Activated CD4-positive, alpha-beta T cell treated with anti-CD3 and anti-CD28 coated beads, Interleukin-2, amount 10 ng/mL, durations not matched to agents 7 days and 5 days (primary cell): ENCODE results near the gene AP1B1. TPM values are rescaled to one million over a fixed set of nuclear protein-coding genes. Genes with fewer than 3 reads are reported as not detected.

Experiments
- CTCF ChIA-PET: fragments of 350-600 bp; sonication (Branson Sonifier 250); formaldehyde crosslinking; loops from one replicate; lab custom pipeline; 2021; ENCODE audit warnings: antibody characterized with exemption; lab: Charles Lee
- POLR2A ChIA-PET: fragments of 350-600 bp; sonication (Branson Sonifier 250); formaldehyde crosslinking; loops from one replicate; lab custom pipeline; 2021; ENCODE audit warnings: antibody characterized with exemption; lab: Charles Lee
- DNase-seq: peaks from one replicate; pipeline ENCODE4 v3.0.0-alpha.2; 2020
- H3K27ac Mint-ChIP-seq: one replicate; pipeline ENCODE4 v1.8.0; 2021; ENCODE audit warnings: mild to moderate bottlenecking, moderate library complexity, mixed read lengths
- H3K27me3 Mint-ChIP-seq: one replicate; pipeline ENCODE4 v1.8.0; 2021; ENCODE audit warnings: mixed read lengths
- H3K36me3 Mint-ChIP-seq: one replicate; pipeline ENCODE4 v1.8.0; 2021; ENCODE audit warnings: low read depth, mixed read lengths
- H3K4me1 Mint-ChIP-seq: one replicate; pipeline ENCODE4 v1.8.0; 2021; ENCODE audit warnings: mixed read lengths
- H3K4me3 Mint-ChIP-seq: one replicate; pipeline ENCODE4 v1.8.0; 2021; ENCODE audit warnings: mild to moderate bottlenecking, moderate library complexity, mixed read lengths
- H3K9me3 Mint-ChIP-seq: one replicate; pipeline ENCODE4 v1.8.0; 2021; ENCODE audit warnings: mixed read lengths
- total RNA-seq, 2 experiments: library from RNA; stranded (reverse); gene quantifications; one replicate each; pipeline ENCODE4 v1.2.3, GENCODE V29; 2021

The AP1B1 gene
- total RNA-seq, 2 experiments from 2014 or later = 74.8 to 78.0 TPM

GRCh38 chr22:29305836-29306174, 82.6 kb downstream of the AP1B1 start:
- Mint-ChIP-seq H3K4me1 (peaks cover 32% of the 10 kb centered on the region), H3K36me3 (peaks cover 6% of the 10 kb centered on the region), H3K4me3 (peak overlapping the region; percentile 65), H3K9me3 (no peaks in the 10 kb centered on the region), H3K27ac (peak overlapping the region; percentile 50), H3K27me3 (peaks cover 21% of the 10 kb centered on the region)
- no peak for DNase-seq
- ChIA-PET CTCF (interaction anchor here (0.7 kb wide), 1 partner anchor 13 kb away, joined by 3 read pairs; no protein-coding TSS in a partner anchor), POLR2A (no interaction called here)

GRCh38 chr22:29302681-29303465, 85.5 kb downstream of the AP1B1 start:
- Mint-ChIP-seq H3K27me3 (peaks cover 21% of the 10 kb centered on the region), H3K27ac (no peak overlapping the region), H3K9me3 (no peaks in the 10 kb centered on the region), H3K4me1 (peaks cover 19% of the 10 kb centered on the region), H3K36me3 (peaks cover 24% of the 10 kb centered on the region), H3K4me3 (no peak overlapping the region)
- ChIA-PET POLR2A (no interaction called here), CTCF (interaction anchor here (0.5 to 3.6 kb wide), 4 partner anchors 10 to 527 kb away, joined by 3 to 24 read pairs (median 4); no protein-coding TSS in a partner anchor)
- DNase-seq = no peak

GRCh38 chr22:29302402-29302680, 86.0 kb downstream of the AP1B1 start:
- peaks cover 15% of the 10 kb centered on the region for H3K4me1 Mint-ChIP-seq
- peaks cover 29% of the 10 kb centered on the region for H3K36me3 Mint-ChIP-seq
- peaks cover 18% of the 10 kb centered on the region for H3K27me3 Mint-ChIP-seq
- no peak overlapping the region for H3K4me3 Mint-ChIP-seq
- no peak for DNase-seq
- POLR2A ChIA-PET = no interaction called here
- CTCF ChIA-PET = interaction anchor here (1.2 to 3.6 kb wide), 3 partner anchors 9 to 57 kb away, joined by 3 to 24 read pairs (median 4); no protein-coding TSS in a partner anchor
- no peak overlapping the region for H3K27ac Mint-ChIP-seq
- no peaks in the 10 kb centered on the region for H3K9me3 Mint-ChIP-seq

- POLR2A ChIA-PET = no interaction called here
- no peak overlapping the region for H3K4me3 Mint-ChIP-seq
- peaks cover 34% of the 10 kb centered on the region for H3K36me3 Mint-ChIP-seq
- H3K27me3 Mint-ChIP-seq = peaks cover 17% of the 10 kb centered on the region
- CTCF ChIA-PET = interaction anchor here (1.6 to 3.6 kb wide), 2 partner anchors 9 to 11 kb away, joined by 4 to 24 read pairs; no protein-coding TSS in a partner anchor
- peak overlapping the region; percentile 54 for H3K27ac Mint-ChIP-seq
- H3K4me1 Mint-ChIP-seq = peaks cover 14% of the 10 kb centered on the region
- DNase-seq = no peak
- H3K9me3 Mint-ChIP-seq = no peaks in the 10 kb centered on the region
Measured at GRCh38 chr22:29301716-29302401, 86.5 kb downstream of the AP1B1 start.

GRCh38 chr22:29300807-29301601, 87.4 kb downstream of the AP1B1 start:
- peaks cover 42% of the 10 kb centered on the region for H3K36me3 Mint-ChIP-seq
- no peak overlapping the region for H3K4me3 Mint-ChIP-seq
- ChIA-PET POLR2A (interaction anchor here (0.5 kb wide), 1 partner anchor 234 kb away, joined by 3 read pairs; no protein-coding TSS in a partner anchor), CTCF (interaction anchor here (0.9 to 3.6 kb wide), 2 partner anchors 12 to 13 kb away, joined by 3 to 24 read pairs; no protein-coding TSS in a partner anchor)
- peaks cover 12% of the 10 kb centered on the region for H3K27me3 Mint-ChIP-seq
- H3K9me3 Mint-ChIP-seq = no peaks in the 10 kb centered on the region
- peaks cover 9% of the 10 kb centered on the region for H3K4me1 Mint-ChIP-seq
- peak overlapping the region; percentile 55 for H3K27ac Mint-ChIP-seq
- no peak for DNase-seq

GRCh38 chr22:29300467-29300806, 87.9 kb downstream of the AP1B1 start:
- H3K27me3 Mint-ChIP-seq = peaks cover 9% of the 10 kb centered on the region
- ChIA-PET CTCF (interaction anchor here (0.9 kb wide), 1 partner anchor 12 kb away, joined by 3 read pairs; no protein-coding TSS in a partner anchor), POLR2A (no interaction called here)
- no peak overlapping the region for H3K27ac Mint-ChIP-seq
- H3K36me3 Mint-ChIP-seq = peaks cover 48% of the 10 kb centered on the region
- peaks cover 6% of the 10 kb centered on the region for H3K4me1 Mint-ChIP-seq
- H3K9me3 Mint-ChIP-seq = no peaks in the 10 kb centered on the region
- H3K4me3 Mint-ChIP-seq = no peak overlapping the region
- DNase-seq = no peak

- no peaks in the 10 kb centered on the region for H3K9me3 Mint-ChIP-seq
- CTCF ChIA-PET = no interaction called here
- POLR2A ChIA-PET = no interaction called here
- no peak overlapping the region for H3K27ac Mint-ChIP-seq
- peaks cover 55% of the 10 kb centered on the region for H3K36me3 Mint-ChIP-seq
- H3K4me1 Mint-ChIP-seq = peaks cover 1% of the 10 kb centered on the region
- H3K4me3 Mint-ChIP-seq = no peak overlapping the region
- H3K27me3 Mint-ChIP-seq = peaks cover 1% of the 10 kb centered on the region
- no peak for DNase-seq
Measured at GRCh38 chr22:29299136-29299900, 89.1 kb downstream of the AP1B1 start.

- Mint-ChIP-seq H3K27me3 (no peaks in the 10 kb centered on the region), H3K4me1 (no peaks in the 10 kb centered on the region), H3K27ac (no peak overlapping the region), H3K9me3 (no peaks in the 10 kb centered on the region), H3K36me3 (peaks cover 55% of the 10 kb centered on the region), H3K4me3 (no peak overlapping the region)
- DNase-seq = no peak
- CTCF ChIA-PET = interaction anchor here (0.7 kb wide), 1 partner anchor 42 kb away, joined by 3 read pairs; no protein-coding TSS in a partner anchor
- POLR2A ChIA-PET = no interaction called here
Measured at GRCh38 chr22:29298641-29299040, 89.7 kb downstream of the AP1B1 start.

GRCh38 chr22:29292379-29292778, 96.0 kb downstream of the AP1B1 start:
- no peaks in the 10 kb centered on the region for H3K9me3 Mint-ChIP-seq
- DNase-seq = no peak
- no peak overlapping the region for H3K4me3 Mint-ChIP-seq
- peaks cover 71% of the 10 kb centered on the region for H3K36me3 Mint-ChIP-seq
- POLR2A ChIA-PET = no interaction called here
- H3K27ac Mint-ChIP-seq = no peak overlapping the region
- CTCF ChIA-PET = interaction anchor here (0.6 to 1.4 kb wide), 2 partner anchors 10 to 13 kb away, joined by 3 to 4 read pairs; no protein-coding TSS in a partner anchor
- no peaks in the 10 kb centered on the region for H3K27me3 Mint-ChIP-seq
- H3K4me1 Mint-ChIP-seq = peaks cover 2% of the 10 kb centered on the region

GRCh38 chr22:29291215-29291614, 97.2 kb downstream of the AP1B1 start:
- Mint-ChIP-seq H3K36me3 (peaks cover 69% of the 10 kb centered on the region), H3K27ac (no peak overlapping the region), H3K4me1 (peaks cover 3% of the 10 kb centered on the region), H3K27me3 (no peaks in the 10 kb centered on the region), H3K9me3 (no peaks in the 10 kb centered on the region), H3K4me3 (no peak overlapping the region)
- ChIA-PET POLR2A (no interaction called here), CTCF (no interaction called here)
- no peak for DNase-seq

GRCh38 chr22:29290061-29290460, 98.3 kb downstream of the AP1B1 start:
- peaks cover 66% of the 10 kb centered on the region for H3K36me3 Mint-ChIP-seq
- H3K27ac Mint-ChIP-seq = no peak overlapping the region
- no peak overlapping the region for H3K4me3 Mint-ChIP-seq
- DNase-seq = no peak
- H3K27me3 Mint-ChIP-seq = no peaks in the 10 kb centered on the region
- ChIA-PET POLR2A (no interaction called here), CTCF (no interaction called here)
- no peaks in the 10 kb centered on the region for H3K9me3 Mint-ChIP-seq
- peaks cover 3% of the 10 kb centered on the region for H3K4me1 Mint-ChIP-seq

GRCh38 chr22:29288837-29289236, 99.5 kb downstream of the AP1B1 start:
- Mint-ChIP-seq H3K9me3 (no peaks in the 10 kb centered on the region), H3K27ac (no peak overlapping the region), H3K27me3 (no peaks in the 10 kb centered on the region), H3K4me3 (no peak overlapping the region), H3K4me1 (peaks cover 6% of the 10 kb centered on the region), H3K36me3 (peaks cover 70% of the 10 kb centered on the region)
- CTCF ChIA-PET = interaction anchor here (1.1 kb wide), 1 partner anchor 9 kb away, joined by 3 read pairs; no protein-coding TSS in a partner anchor
- no peak for DNase-seq
- POLR2A ChIA-PET = no interaction called here
